T-helper 2 cell treated with Interferon-gamma antibody and Interleukin-4, amounts not matched to agents 100 ng/mL and 5 ng/mL, for 36 hours (primary cell): ENCODE data around the gene SPTAN1. TPM values are rescaled to one million over a fixed set of nuclear protein-coding genes. Genes with fewer than 3 reads are reported as not detected.
"Not testable (repeated sequence)": the region's sequence is repeated elsewhere in the genome, so short reads cannot be mapped to it uniquely, and the experiment has no call there.

Experiments used
- intact Hi-C: fragments of 100-400 bp; cut with micrococcal nuclease; formaldehyde crosslinking; loops from one replicate; pipeline ENCODE4 v1.15.1; 2023
- total RNA-seq: library from RNA; stranded (reverse); gene quantifications from 2 replicates; pipeline ENCODE4 v1.2.3, GENCODE V29; 2022

The SPTAN1 gene
- total RNA-seq, 1 donor from 2014 or later = 333 TPM

GRCh38 chr9:128552744-128553440 lies 505 bp downstream of the SPTAN1 start:
- intact Hi-C loops = loop anchor here (1.0 to 10.0 kb wide), 8 partner anchors 49 to 484 kb away; partner anchors contain the start of genes COQ4, GLE1, GOLGA2 and MIGA2

GRCh38 chr9:128553728-128554127 lies 1.3 kb downstream of the SPTAN1 start:
- intact Hi-C loops = loop anchor here (1.0 to 10.0 kb wide), 5 partner anchors 116 to 483 kb away; partner anchors contain the start of genes COQ4, GOLGA2, MIGA2 and SWI5

- intact Hi-C loops = loop anchor here (5.0 to 10.0 kb wide), 3 partner anchors 117 to 350 kb away; partner anchors contain the start of genes GOLGA2 and SWI5
These were observed 1.9 kb downstream of the SPTAN1 start for GRCh38 chr9:128554155-128554862.

- intact Hi-C loops = loop anchor here (10.0 kb wide), 2 partner anchors 280 to 350 kb away; partner anchors contain the start of genes GOLGA2 and SWI5
These were observed 2.9 kb downstream of the SPTAN1 start for GRCh38 chr9:128555180-128555721.

- intact Hi-C loops = loop anchor here (10.0 kb wide), 2 partner anchors 281 to 349 kb away; partner anchors contain the start of genes GOLGA2 and SWI5
These were observed 3.9 kb downstream of the SPTAN1 start for GRCh38 chr9:128556276-128556675.

- intact Hi-C loops = loop anchor here (10.0 kb wide), 2 partner anchors 282 to 348 kb away; partner anchors contain the start of genes GOLGA2 and SWI5
These were observed 4.7 kb downstream of the SPTAN1 start for GRCh38 chr9:128556926-128557634.

- intact Hi-C loops = loop anchor here (10.0 kb wide), 2 partner anchors 284 to 346 kb away; partner anchors contain the start of genes GOLGA2 and SWI5
These were observed 6.3 kb downstream of the SPTAN1 start for GRCh38 chr9:128558431-128559310.

GRCh38 chr9:128565578-128565977 lies 13.2 kb downstream of the SPTAN1 start:
- intact Hi-C loops = no loop called here

- intact Hi-C loops = no loop called here
These were observed 16.2 kb downstream of the SPTAN1 start for GRCh38 chr9:128568470-128569078.

GRCh38 chr9:128575469-128575868 lies 23.1 kb downstream of the SPTAN1 start:
- intact Hi-C loops = no loop called here

GRCh38 chr9:128575916-128576315 lies 23.5 kb downstream of the SPTAN1 start:
- intact Hi-C loops = no loop called here

- intact Hi-C loops = no loop called here
These were observed 24.8 kb downstream of the SPTAN1 start for GRCh38 chr9:128577206-128577605.

GRCh38 chr9:128579194-128579593 lies 26.8 kb downstream of the SPTAN1 start:
- intact Hi-C loops = no loop called here

GRCh38 chr9:128580731-128581130 lies 28.3 kb downstream of the SPTAN1 start:
- intact Hi-C loops = no loop called here

- intact Hi-C loops = not testable (repeated sequence)
These were observed 32.8 kb downstream of the SPTAN1 start for GRCh38 chr9:128585155-128585554.

- intact Hi-C loops = not testable (repeated sequence)
These were observed 34.5 kb downstream of the SPTAN1 start for GRCh38 chr9:128586934-128587333.

- intact Hi-C loops = no loop called here
These were observed 35.1 kb downstream of the SPTAN1 start for GRCh38 chr9:128587453-128587852.

- intact Hi-C loops = no loop called here
These were observed 36.3 kb downstream of the SPTAN1 start for GRCh38 chr9:128588581-128589233.

- intact Hi-C loops = no loop called here
These were observed 40.7 kb downstream of the SPTAN1 start for GRCh38 chr9:128593039-128593438.
